ENCODE measurements around the gene OSER1. TPM values are rescaled to one million over a fixed set of nuclear protein-coding genes. Genes with fewer than 3 reads are reported as not detected.
"Not testable (repeated sequence)": the region's sequence is repeated elsewhere in the genome, so short reads cannot be mapped to it uniquely, and the experiment has no call there.

The OSER1 gene
- total RNA-seq (2014; rRNA removed; shearing (Covaris generic); ENCODE audit: low replicate concordance) = 67.5 and 81.1 TPM in 2 replicates

DNA sequence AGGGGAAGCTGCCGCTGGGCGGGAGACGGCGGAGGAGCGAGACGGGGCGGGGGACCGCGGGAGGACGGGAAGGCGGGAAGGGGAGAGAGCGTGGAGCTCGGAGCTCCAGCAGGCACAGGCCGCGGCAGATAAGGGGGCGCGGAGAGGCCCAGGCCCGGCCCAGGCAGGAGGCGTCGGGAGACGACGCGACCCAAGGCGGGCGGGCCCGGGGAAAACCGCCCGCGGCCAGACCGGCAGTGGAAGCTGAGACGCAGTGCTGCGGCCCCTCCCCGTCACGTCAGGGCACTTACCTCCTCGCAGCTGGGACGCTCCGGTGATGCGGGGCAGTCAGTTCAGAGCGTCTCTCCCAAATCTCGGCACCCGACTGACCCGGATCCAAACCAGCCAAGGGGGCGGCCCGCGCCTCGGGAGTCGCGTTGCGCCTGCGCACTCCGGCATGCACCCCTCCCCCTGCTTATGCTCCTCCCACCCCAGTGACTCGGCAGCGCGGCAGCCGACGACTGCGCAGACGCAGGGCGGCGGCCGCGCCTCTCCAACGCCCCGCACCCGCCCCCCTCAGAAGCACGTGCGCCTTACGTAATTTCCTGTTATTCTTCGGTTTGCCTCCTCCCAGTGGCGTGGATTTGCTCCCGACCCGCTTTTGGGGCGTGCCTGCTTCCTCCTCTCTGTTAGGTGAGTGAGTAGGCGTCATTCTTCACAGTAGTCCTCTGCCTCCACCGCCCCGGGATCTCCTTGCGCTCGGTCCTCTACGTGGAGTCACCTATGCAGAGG is at the start of gene OSER1:
TSS of gene OSER1 (minus strand) at position 366 of the 771 bp plus-strand sequence. CDS start 3,814 bp downstream, outside the sequence.
- H3K4me3 ChIP-seq = peak within 1 kb of the TSS; percentile 84
- DNase-seq = peak; percentile 98
- peaks cover 10% of the 10 kb centered on the region for H3K36me3 ChIP-seq
- no peaks in the 10 kb centered on the region for H3K27me3 ChIP-seq
- H3K9me3 ChIP-seq = no peaks in the 10 kb centered on the region

DNA sequence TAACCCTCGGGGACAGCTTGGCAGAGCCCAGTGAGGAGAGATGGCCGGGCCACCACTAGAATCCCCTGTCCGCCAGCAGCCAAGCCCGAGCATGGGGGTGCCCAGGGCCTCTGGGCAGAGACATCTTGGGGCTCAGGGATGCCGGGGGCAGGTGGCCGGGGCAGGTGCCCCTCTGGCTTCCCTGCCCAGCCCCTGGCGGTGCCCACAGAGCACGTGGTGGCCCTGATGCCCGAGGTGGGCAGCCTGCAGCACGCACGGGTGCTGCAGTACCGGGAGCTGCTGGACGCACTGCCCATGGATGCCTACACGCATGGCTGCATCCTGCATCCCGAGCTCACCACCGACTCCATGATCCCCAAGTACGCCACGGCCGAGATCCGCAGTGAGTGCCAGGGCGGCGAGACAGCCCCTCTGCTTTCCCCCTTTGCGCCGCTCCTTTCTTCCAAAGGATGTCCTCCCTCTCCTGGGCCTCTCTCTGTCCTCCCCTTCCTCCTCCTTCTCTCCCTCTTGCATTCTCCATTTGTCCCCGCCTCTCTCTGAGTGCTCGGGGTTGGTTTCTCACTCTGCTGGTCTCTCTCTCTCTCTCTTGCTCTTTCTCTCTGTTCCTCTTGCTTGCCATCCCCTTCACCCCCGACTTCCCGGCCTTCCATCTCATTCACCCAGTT is 47.8 kb upstream of the OSER1 start:
- H3K9me3 ChIP-seq = no peaks in the 10 kb centered on the region

GRCh38 chr20:44256961-44257360 is 46.4 kb upstream of the OSER1 start:
- Histone ChIP-seq H3K36me3 (no peaks in the 10 kb centered on the region), H3K4me3 (no peak overlapping the region), H3K9me3 (no peaks in the 10 kb centered on the region), H3K27me3 (no peaks in the 10 kb centered on the region)
- DNase-seq = no peak

More for the DNA sequence above, 47.8 kb upstream of the OSER1 start:
- no peak for DNase-seq
- Histone ChIP-seq H3K4me3 (no peak overlapping the region), H3K36me3 (no peaks in the 10 kb centered on the region), H3K27me3 (no peaks in the 10 kb centered on the region)

- H3K27me3 ChIP-seq = no peaks in the 10 kb centered on the region
- no peak overlapping the region for H3K4me3 ChIP-seq
Observed at GRCh38 chr20:44255942-44256341, 45.4 kb upstream of the OSER1 start.

GRCh38 chr20:44254073-44254472 is 43.5 kb upstream of the OSER1 start:
- Histone ChIP-seq H3K27me3 (no peaks in the 10 kb centered on the region), H3K9me3 (no peaks in the 10 kb centered on the region), H3K36me3 (no peaks in the 10 kb centered on the region), H3K4me3 (no peak overlapping the region)
- no peak for DNase-seq

More at GRCh38 chr20:44255942-44256341, 45.4 kb upstream of the OSER1 start:
- Histone ChIP-seq H3K36me3 (no peaks in the 10 kb centered on the region), H3K9me3 (no peaks in the 10 kb centered on the region)
- DNase-seq = no peak

- H3K27me3 ChIP-seq = no peaks in the 10 kb centered on the region
- DNase-seq = no peak
- H3K4me3 ChIP-seq = no peak overlapping the region
- no peaks in the 10 kb centered on the region for H3K9me3 ChIP-seq
- no peaks in the 10 kb centered on the region for H3K36me3 ChIP-seq
Observed at GRCh38 chr20:44253528-44253927, 43.0 kb upstream of the OSER1 start.

DNA sequence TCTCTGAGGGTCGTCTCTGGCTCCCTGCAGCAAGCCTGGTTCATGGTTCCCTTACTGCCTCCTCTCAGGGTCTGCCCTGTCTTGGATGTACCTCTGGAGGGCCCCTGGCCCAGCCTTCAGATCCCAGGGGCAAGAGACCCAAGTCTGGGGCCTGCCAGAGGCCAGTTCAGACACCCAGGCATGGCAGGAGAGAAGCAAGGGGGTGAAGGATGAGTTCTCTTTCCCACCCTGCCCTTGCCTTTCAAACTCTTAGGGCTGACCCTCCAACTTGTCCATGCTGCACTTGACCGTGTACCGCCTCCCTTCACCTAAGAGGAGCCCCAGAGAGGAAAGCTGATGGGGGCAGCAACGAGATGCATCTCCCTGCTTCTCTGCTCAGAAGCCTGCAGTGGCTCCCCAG is 40.7 kb upstream of the OSER1 start:
- DNase-seq = no peak
- Histone ChIP-seq H3K4me3 (no peak overlapping the region), H3K36me3 (no peaks in the 10 kb centered on the region), H3K27me3 (no peaks in the 10 kb centered on the region), H3K9me3 (no peaks in the 10 kb centered on the region)

DNA sequence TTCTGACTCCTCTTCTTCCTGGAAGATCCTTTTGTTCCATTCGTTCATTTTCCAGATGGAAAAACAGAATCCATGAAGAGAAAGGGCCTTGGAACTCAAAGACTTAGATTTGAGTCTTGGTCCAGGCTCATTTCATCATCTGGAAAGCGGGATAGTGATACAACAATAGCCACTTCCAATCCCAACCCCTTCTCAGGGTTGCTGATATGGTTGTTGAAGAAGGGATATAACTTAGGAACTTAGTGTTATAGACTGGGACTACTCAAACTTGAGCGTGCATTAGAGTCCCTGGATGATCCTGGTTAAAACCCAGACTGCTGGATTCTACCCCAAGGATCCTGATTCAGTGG is 37.8 kb upstream of the OSER1 start:
- Histone ChIP-seq H3K36me3 (no peaks in the 10 kb centered on the region), H3K4me3 (no peak overlapping the region)
- no peak for DNase-seq

GRCh38 chr20:44247586-44248409 is 37.2 kb upstream of the OSER1 start:
- no peaks in the 10 kb centered on the region for H3K27me3 ChIP-seq
- H3K4me3 ChIP-seq = no peak overlapping the region
- DNase-seq = peak; percentile 44

More for the DNA sequence above, 37.8 kb upstream of the OSER1 start:
- no peaks in the 10 kb centered on the region for H3K9me3 ChIP-seq
- H3K27me3 ChIP-seq = no peaks in the 10 kb centered on the region

DNA sequence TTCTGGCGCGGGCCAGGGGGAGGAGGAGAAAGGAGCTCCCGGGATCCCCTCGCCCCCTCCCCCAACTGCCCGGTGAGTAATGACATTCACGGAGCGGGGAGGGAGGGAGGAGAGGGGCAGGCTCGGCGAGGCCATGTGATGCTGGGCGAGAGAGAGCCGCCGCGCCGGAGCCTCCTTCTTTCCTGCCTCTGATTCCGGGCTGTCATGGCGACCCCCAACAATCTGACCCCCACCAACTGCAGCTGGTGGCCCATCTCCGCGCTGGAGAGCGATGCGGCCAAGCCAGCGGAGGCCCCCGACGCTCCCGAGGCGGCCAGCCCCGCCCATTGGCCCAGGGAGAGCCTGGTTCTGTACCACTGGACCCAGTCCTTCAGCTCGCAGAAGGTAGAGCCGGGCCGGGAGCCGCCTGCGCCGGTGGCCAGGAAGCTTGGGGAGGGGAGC is 36.6 kb upstream of the OSER1 start, which contains the start of gene GDAP1L1:
TSS of gene GDAP1L1 (plus strand) at position 178 of the 441 bp plus-strand sequence. CDS start at position 205, 27 bp downstream.
- H3K4me3 ChIP-seq = no peak within 1 kb of the TSS
- DNase-seq = no peak

More at GRCh38 chr20:44247586-44248409, 37.2 kb upstream of the OSER1 start:
- Histone ChIP-seq H3K9me3 (no peaks in the 10 kb centered on the region), H3K36me3 (no peaks in the 10 kb centered on the region)

DNA sequence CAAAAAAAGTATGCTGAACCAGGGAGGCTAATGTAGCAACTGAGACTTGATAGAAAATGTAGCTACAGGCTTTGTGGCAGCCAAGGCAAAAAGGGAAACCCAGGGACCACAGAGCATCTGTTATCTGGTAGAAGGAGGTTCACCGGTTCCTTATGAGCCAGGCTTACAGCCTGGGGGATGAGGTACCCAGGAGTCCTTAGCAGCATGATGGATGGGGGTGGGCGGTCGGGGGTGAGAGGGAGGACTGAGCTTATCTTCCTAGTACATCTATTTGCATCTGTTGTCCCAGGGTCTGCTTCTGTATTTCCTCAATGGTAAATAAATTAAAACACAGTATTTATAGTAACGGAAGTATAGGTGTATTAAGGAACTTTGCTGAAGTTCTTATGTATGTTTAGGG is 35.4 kb upstream of the OSER1 start:
- DNase-seq = no peak
- Histone ChIP-seq H3K27me3 (no peaks in the 10 kb centered on the region), H3K36me3 (no peaks in the 10 kb centered on the region), H3K9me3 (no peaks in the 10 kb centered on the region), H3K4me3 (no peak overlapping the region)

More for the DNA sequence above, 36.6 kb upstream of the OSER1 start, which contains the start of gene GDAP1L1:
- Histone ChIP-seq H3K9me3 (no peaks in the 10 kb centered on the region), H3K36me3 (no peaks in the 10 kb centered on the region), H3K27me3 (no peaks in the 10 kb centered on the region)

DNA sequence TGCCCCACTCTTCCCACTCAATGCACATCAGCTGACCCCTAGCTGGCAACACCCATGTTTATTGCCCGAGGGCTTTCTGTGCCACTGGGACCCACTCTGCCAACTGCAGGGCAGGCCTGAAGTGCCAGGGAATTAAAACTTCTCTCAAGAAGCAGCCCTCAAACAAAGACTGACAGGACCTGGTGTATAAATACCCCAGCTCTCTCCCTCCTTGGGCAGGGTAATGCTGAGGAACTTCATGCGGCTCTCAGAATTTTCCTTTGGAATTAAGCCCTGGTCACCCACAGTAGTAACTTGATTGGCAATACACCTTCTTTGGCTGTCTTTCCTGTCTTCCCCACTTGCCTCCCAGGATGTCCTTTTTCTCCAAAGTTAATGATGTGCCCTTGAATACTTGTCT is 31.2 kb upstream of the OSER1 start:
- Histone ChIP-seq H3K36me3 (no peaks in the 10 kb centered on the region), H3K4me3 (no peak overlapping the region), H3K9me3 (no peaks in the 10 kb centered on the region), H3K27me3 (no peaks in the 10 kb centered on the region)
- DNase-seq = no peak

GRCh38 chr20:44236840-44237239 is 26.3 kb upstream of the OSER1 start:
- not testable (repeated sequence) for H3K9me3 ChIP-seq, H3K4me3 ChIP-seq, H3K36me3 ChIP-seq, H3K27me3 ChIP-seq, DNase-seq

- H3K9me3 ChIP-seq = no peaks in the 10 kb centered on the region
- no peaks in the 10 kb centered on the region for H3K27me3 ChIP-seq
- no peak for DNase-seq
- no peak overlapping the region for H3K4me3 ChIP-seq
- H3K36me3 ChIP-seq = no peaks in the 10 kb centered on the region
Observed at GRCh38 chr20:44235702-44236101, 25.1 kb upstream of the OSER1 start.

DNA sequence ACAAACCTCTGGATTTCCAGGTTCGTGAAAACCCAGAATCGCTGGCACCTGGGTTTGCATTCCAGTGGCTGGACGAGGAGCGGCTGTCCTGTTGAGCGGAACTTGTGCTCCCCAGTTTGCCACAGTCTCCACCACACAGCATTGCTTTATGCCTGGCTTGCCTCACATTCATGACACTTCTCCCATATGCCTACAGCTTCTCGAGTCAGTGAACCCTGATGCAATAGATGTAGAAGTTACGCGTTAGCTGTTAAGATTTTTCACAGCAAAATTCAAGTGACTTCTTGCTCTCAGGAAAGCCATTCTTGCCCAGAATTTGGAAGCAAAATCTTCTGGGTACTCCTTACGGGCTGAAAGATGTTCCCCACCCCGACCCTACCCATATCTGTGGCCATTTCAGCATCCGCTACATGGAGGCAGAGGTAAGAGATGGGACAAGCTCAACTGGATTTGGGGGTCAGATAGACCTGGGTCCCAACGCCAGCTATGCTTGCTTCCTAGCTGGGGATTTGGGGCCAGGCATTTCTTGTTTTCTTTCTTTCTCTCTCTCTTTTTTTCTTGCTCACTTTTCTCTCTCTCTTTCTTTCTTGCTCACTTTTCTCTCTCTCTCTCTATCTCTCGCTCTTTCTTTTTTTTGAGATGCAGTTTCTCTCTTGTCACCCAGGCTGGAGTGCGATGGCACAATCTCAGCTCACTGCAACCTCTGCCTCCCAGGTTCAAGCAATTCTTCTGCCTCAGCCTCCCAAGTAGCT is 24.2 kb upstream of the OSER1 start:
- Histone ChIP-seq H3K27me3 (no peaks in the 10 kb centered on the region), H3K4me3 (no peak overlapping the region), H3K36me3 (no peaks in the 10 kb centered on the region), H3K9me3 (no peaks in the 10 kb centered on the region)
- DNase-seq = no peak

DNA sequence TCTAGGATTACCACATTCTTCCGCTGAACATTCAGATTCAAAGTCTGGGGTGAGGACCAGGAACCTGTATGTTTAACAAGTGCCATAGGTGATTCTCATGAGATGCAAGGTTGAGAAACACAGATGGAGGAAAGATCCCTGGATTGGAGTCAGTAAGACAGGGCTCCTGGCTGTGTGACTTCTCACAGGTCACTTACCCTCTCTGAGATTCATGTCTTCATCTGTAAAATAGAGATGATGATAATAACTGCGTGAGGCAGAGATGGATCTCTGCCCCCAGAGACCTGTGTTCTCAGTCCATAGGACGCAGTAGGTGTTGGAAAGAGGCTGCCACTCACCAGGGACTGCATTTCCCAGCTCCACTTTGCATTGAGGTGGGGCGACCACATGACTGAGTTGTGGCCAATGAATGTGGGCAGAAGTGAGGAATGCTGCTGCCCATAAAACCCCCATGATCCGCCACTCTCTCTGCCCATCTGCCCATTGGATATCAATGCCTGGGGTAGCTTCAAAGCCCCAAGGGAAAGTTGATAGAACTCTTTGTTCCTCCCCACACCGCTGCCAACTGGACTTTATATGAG is 23.0 kb upstream of the OSER1 start:
- Histone ChIP-seq H3K9me3 (no peaks in the 10 kb centered on the region), H3K27me3 (no peaks in the 10 kb centered on the region), H3K4me3 (no peak overlapping the region), H3K36me3 (no peaks in the 10 kb centered on the region)
- DNase-seq = no peak
